Adrenal gland (tissue), 12 donors: Measurements from ENCODE around the gene ATP23. TPM values are rescaled to one million over a fixed set of nuclear protein-coding genes. Genes with fewer than 3 reads are reported as not detected.
A peak's percentile ranks its signal among the peaks of the same experiment; 100 is the strongest.

Experiments used
- DNase-seq, 7 donors: peaks; one replicate each; pipeline ENCODE4 v3.0.0-alpha.2; 2019 to 2020
- H3K27ac ChIP-seq, 5 donors: fragments of 200-600 bp; sonication (generic) in 4 of 5; 1 replicate in 3 of 5; 2 replicates in 2 of 5; pipeline versions ENCODE4 v1.5.1 to v1.8.0; 2016 to 2020; ENCODE audit warnings: mild to moderate bottlenecking in 1 of 5
- H3K27me3 ChIP-seq: fragments of 200-600 bp; 2 replicates; pipeline ENCODE4 v1.8.0; 2021
- H3K36me3 ChIP-seq, 2 donors: fragments of 200-600 bp; replicated peaks in 1 of 2; 1 replicate in 1 of 2; 2 replicates in 1 of 2; pipeline versions ENCODE4 v1.5.1 to v1.8.0; 2018 to 2022
- H3K4me1 ChIP-seq, 2 donors: fragments of 200-600 bp; replicated peaks in 1 of 2; 1 replicate in 1 of 2; 2 replicates in 1 of 2; pipeline versions ENCODE4 v1.5.1 to v1.8.0; 2018 to 2021
- H3K4me3 ChIP-seq, 4 donors: fragments of 200-600 bp; sonication (generic) in 3 of 4; one replicate each; pipeline ENCODE4 v1.5.1; 2016 to 2018
- H3K9me3 ChIP-seq, 3 donors: fragments of 200-600 bp; sonication (generic) in 1 of 3; replicated peaks in 1 of 3; 1 replicate in 2 of 3; 2 replicates in 1 of 3; pipeline versions ENCODE4 v1.5.1 to v1.8.0; 2016 to 2021
- POLR2A ChIP-seq, 2 donors: fragments of 450-650 bp; IDR thresholded peaks; one replicate each; pipeline ENCODE4 v1.6.1; 2017; ENCODE audit warnings: antibody characterized with exemption in 2 of 2, mild to moderate bottlenecking in 2 of 2, moderate library complexity in 1 of 2
- WGBS, 4 donors: extraction: QIAGEN DNeasy Blood & Tissue Kit in 2 of 4; methylation state at CpG; one replicate each; pipeline versions ENCODE4 v1.1.5 to v1.1.7; 2013 to 2017; 5-methylcytosine and 5-hydroxymethylcytosine counted together
- intact Hi-C, 2 donors: fragments of 100-400 bp; cut with DNase I; formaldehyde crosslinking; loops; one replicate each; pipeline versions ENCODE4 v1.14.1 to v1.15.0; 2022 to 2023
- polyA plus RNA-seq, 3 donors: library from polyadenylated mRNA; stranded (reverse); fragments of 200-250 nt in 2 of 3; fragments of 350-450 nt in 1 of 3; fragmentation: Illumina TruSeq in 1 of 3; extraction: RNeasy Lipid Tissue Mini Kit (QIAGEN cat#74804) in 1 of 3; gene quantifications; one replicate each; pipeline ENCODE4 v1.2.3, GENCODE V29; 2013 to 2014
- total RNA-seq, 9 donors: library from RNA; depleted of rRNA in 4 of 9; stranded (reverse); fragments of >200 nt in 4 of 9; fragments of 120-200 nt in 1 of 9; fragmentation: NEBNext Ultra II Directional in 1 of 9; extraction: Animal tissue kit (Norgen Biotek cat#: 25700) in 1 of 9; gene quantifications; one replicate each; pipeline versions ENCODE4 v1.1.0 to v1.2.4, GENCODE V29; 2013 to 2023
- TF ChIP-seq, protein P1 (sequence below), 6 experiments: fragments of 450-650 bp in 4 of 6; fragments of 200-600 bp in 2 of 6; sonication (generic) in 1 of 6; IDR thresholded peaks; 1 replicate in 5 of 6; 2 replicates in 1 of 6; pipeline versions ENCODE4 v1.5.1 to v1.8.0; 2016 to 2021; ENCODE audit warnings: antibody characterized with exemption in 6 of 6, mild to moderate bottlenecking in 2 of 6, moderate library complexity in 1 of 6
- donor health status: healthy with polysubstance abuse.
- donor health status: Bipolar disorder and iron deficiency.
- donor health status: DM: yes; HTN: yes; CAD: no.
- donor health status: DM: no; HTN: no; CAD: no.
- donor health status: DM: no; HTN: no; CAD: no.
- donor health status: DM: yes; HTN: yes; CAD: no.

Gene ATP23
- total and polyA plus RNA-seq, 12 donors = 4.2 to 20.0 (median 7.8) TPM

DNA sequence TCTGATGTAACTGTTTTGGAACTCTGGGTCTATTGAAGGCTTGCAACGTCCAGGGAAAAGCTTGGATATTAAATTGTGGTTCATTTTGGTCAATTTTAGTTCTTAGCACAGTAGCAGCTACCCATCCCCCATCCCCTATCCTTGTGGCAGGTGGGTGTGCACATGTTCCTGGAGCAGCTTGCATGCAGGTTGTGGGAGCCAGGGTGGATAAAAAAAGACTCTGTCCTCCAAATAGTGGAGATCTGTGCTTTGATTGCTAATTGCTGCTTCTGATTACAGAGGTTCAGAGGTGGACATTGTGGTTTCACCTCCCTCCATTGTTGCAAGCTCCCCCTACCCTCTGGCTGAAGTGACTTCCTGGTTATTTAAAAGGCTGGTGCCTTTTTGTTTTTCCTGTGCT, 23.1 kb downstream of the ATP23 start:
- 59 to 70% (median 64%) methylated on average over 1 of the region's 1 CpG for WGBS, 4 donors
- DNase-seq = no peak
- TF ChIP-seq POLR2A (IDR thresholded peaks at IDR 0.05) = no peak
- TF ChIP-seq, protein P1, sequence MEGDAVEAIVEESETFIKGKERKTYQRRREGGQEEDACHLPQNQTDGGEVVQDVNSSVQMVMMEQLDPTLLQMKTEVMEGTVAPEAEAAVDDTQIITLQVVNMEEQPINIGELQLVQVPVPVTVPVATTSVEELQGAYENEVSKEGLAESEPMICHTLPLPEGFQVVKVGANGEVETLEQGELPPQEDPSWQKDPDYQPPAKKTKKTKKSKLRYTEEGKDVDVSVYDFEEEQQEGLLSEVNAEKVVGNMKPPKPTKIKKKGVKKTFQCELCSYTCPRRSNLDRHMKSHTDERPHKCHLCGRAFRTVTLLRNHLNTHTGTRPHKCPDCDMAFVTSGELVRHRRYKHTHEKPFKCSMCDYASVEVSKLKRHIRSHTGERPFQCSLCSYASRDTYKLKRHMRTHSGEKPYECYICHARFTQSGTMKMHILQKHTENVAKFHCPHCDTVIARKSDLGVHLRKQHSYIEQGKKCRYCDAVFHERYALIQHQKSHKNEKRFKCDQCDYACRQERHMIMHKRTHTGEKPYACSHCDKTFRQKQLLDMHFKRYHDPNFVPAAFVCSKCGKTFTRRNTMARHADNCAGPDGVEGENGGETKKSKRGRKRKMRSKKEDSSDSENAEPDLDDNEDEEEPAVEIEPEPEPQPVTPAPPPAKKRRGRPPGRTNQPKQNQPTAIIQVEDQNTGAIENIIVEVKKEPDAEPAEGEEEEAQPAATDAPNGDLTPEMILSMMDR (IDR thresholded peaks at IDR 0.05) = no peak
- Histone ChIP-seq H3K27ac (no peak overlapping the region), H3K36me3 (no peaks in the 10 kb centered on the region), H3K9me3 (no peaks in the 10 kb centered on the region), H3K27me3 (no peaks in the 10 kb centered on the region), H3K4me1 (no peaks in the 10 kb centered on the region), H3K4me3 (no peak overlapping the region)
- intact Hi-C loops = no loop called here

DNA sequence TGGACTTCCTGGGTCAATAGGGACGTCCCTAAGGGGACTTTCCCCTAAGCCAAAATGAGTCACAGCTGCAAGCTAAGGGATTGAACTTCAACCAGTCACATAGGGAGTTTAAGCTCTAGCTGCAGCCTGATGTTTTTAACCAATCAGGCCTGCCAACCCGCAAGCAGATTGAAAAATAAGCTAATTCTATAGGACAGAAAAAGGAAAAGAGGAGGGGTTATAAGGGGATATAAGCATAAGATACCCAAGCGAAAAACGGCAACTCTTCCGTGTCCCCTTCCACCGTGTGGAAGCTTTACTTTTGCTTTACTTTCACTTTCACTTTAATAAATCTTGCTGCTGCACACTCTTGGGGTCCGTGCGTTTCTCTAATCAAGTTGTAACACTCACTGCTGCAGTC, 24.4 kb downstream of the ATP23 start:
- no peak for DNase-seq
- Histone ChIP-seq H3K27ac (no peak overlapping the region), H3K4me1 (no peaks in the 10 kb centered on the region), H3K36me3 (no peaks in the 10 kb centered on the region), H3K4me3 (no peak overlapping the region), H3K27me3 (no peaks in the 10 kb centered on the region), H3K9me3 (no peaks in the 10 kb centered on the region)
- intact Hi-C loops = no loop called here
- 88 to 91% (median 90%) methylated on average over 8 of the region's 8 CpGs for WGBS, 4 donors
- TF ChIP-seq, protein P1 (IDR thresholded peaks at IDR 0.05) = no peak
- no peak for TF ChIP-seq POLR2A (IDR thresholded peaks at IDR 0.05)

DNA sequence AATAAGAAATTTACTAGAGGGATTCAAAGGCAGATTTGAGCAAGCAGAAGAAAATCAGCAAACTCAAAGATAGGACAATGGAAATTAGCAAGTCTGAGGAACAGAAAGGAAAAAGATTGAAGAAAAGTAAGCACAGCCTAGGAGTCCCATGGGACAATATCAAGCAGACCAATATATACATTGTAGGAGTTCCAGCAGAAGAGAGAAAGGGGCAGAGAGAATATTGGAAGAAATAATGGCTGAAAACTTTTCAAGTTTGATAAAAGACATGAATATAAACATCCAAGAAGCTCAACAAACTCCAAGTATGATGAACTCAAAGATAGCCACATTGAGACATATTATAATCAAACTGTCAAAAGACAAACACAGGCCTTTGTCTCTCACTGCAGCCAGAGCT, 25.2 kb downstream of the ATP23 start:
- intact Hi-C loops = no loop called here
- TF ChIP-seq, protein P1 (IDR thresholded peaks at IDR 0.05) = no peak
- no peak for TF ChIP-seq POLR2A (IDR thresholded peaks at IDR 0.05)
- H3K9me3 ChIP-seq = no peaks in the 10 kb centered on the region
- no peaks in the 10 kb centered on the region for H3K27me3 ChIP-seq
- no peak overlapping the region for H3K27ac ChIP-seq
- no peak overlapping the region for H3K4me3 ChIP-seq
- H3K4me1 ChIP-seq = no peaks in the 10 kb centered on the region
- no peaks in the 10 kb centered on the region for H3K36me3 ChIP-seq
- no peak for DNase-seq

DNA sequence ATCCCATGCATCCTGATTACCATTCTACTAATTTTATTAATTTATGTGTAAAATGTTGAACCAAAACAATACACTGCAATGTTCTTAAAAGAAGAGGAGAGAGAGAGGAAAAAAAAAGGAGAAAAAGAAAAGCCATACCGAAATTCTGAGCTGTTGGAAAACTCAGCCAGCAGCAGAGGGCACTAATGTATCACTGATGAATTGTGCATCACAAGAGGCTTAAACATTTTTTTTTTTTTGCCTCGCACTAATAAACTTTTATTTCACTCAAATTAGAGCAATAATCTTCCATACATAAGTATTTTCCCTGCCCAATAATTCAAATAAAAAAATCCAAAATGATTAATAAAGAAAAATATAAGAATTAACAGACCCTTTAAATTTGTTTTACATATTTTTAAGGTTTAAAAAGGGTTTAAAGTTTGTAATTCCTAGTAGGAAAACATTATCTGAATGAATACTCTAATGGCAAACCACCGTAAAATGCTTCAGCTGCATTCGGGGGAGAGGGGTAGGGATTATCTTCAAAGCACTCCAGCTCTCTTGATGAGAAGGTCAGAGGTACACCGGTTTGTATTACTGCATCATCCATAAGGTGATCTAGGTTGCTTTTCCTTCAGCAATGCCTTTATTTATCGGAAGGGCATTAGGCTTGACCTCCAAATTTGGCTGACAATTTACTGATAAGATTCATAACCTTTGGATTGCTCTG, 41.9 kb downstream of the ATP23 start:
- H3K4me3 ChIP-seq = no peak overlapping the region
- WGBS, 4 donors = 21 to 29% (median 25%) methylated on average over 6 of the region's 6 CpGs
- H3K4me1 ChIP-seq = no peaks in the 10 kb centered on the region
- no peak for TF ChIP-seq POLR2A (IDR thresholded peaks at IDR 0.05)
- TF ChIP-seq, protein P1 (IDR thresholded peaks at IDR 0.05) = peak; percentile 42 to 72 (median 60)
- intact Hi-C loops = no loop called here
- DNase-seq = peak; percentile 19 to 69 (median 44)
- H3K9me3 ChIP-seq = no peaks in the 10 kb centered on the region
- no peaks in the 10 kb centered on the region for H3K36me3 ChIP-seq
- no peaks in the 10 kb centered on the region for H3K27me3 ChIP-seq
- H3K27ac ChIP-seq = no peak overlapping the region
